KMS-11 (cell line): ENCODE results near the gene GP9.

Source experiments
- H2AFZ ChIP-seq: fragments of 200-600 bp; sonication (generic); 2 replicates; pipeline ENCODE4 v1.6.1; 2016; ENCODE audit warnings: antibody characterized with exemption, mixed run types, low read depth
- H3K27ac ChIP-seq: fragments of 200-600 bp; sonication (generic); 2 replicates; pipeline ENCODE4 v1.6.1; 2016; ENCODE audit warnings: mild to moderate bottlenecking, mixed run types
- H3K27me3 ChIP-seq: fragments of 200-600 bp; sonication (generic); 2 replicates; pipeline ENCODE4 v1.6.1; 2017; ENCODE audit warnings: mild to moderate bottlenecking, low read depth, mixed run types, moderate library complexity; ENCODE audit not compliant: insufficient read depth
- H3K36me3 ChIP-seq: fragments of 200-600 bp; sonication (generic); 2 replicates; pipeline ENCODE4 v1.6.1; 2017; ENCODE audit warnings: mild to moderate bottlenecking, mixed run types; ENCODE audit not compliant: insufficient read depth
- H3K4me1 ChIP-seq: fragments of 200-600 bp; sonication (generic); 2 replicates; pipeline ENCODE4 v1.6.1; 2016; ENCODE audit warnings: mild to moderate bottlenecking, low read depth, mixed run types; ENCODE audit not compliant: poor library complexity, severe bottlenecking
- H3K4me2 ChIP-seq: fragments of 200-600 bp; sonication (generic); 2 replicates; pipeline ENCODE4 v1.7.0; 2016; ENCODE audit warnings: mild to moderate bottlenecking, mixed run types
- H3K4me3 ChIP-seq: fragments of 200-600 bp; sonication (generic); IDR thresholded peaks from 2 replicates; pipeline ENCODE4 v1.6.1; 2017; ENCODE audit warnings: low read depth, low read length, mixed read lengths; ENCODE audit not compliant: insufficient read depth
- H3K79me2 ChIP-seq: fragments of 200-600 bp; sonication (generic); 2 replicates; pipeline ENCODE4 v1.6.1; 2016; ENCODE audit warnings: low read depth, mixed run types; ENCODE audit not compliant: insufficient read depth
- H3K9ac ChIP-seq: fragments of 200-600 bp; sonication (generic); 2 replicates; pipeline ENCODE4 v1.6.1; 2016; ENCODE audit warnings: mild to moderate bottlenecking, mixed run types
- H4K20me1 ChIP-seq: fragments of 200-600 bp; sonication (generic); 2 replicates; pipeline ENCODE4 v1.6.1; 2016; ENCODE audit warnings: mild to moderate bottlenecking, mixed run types; ENCODE audit not compliant: insufficient read depth
- TF ChIP-seq, protein P1 (sequence below): fragments of 200-600 bp; sonication (generic); conservative IDR thresholded peaks from 2 replicates; pipeline ENCODE4 v1.6.1; 2017; ENCODE audit warnings: low read depth, mild to moderate bottlenecking, antibody characterized with exemption, low read length, moderate library complexity, mixed read lengths

GP9 gene

DNA sequence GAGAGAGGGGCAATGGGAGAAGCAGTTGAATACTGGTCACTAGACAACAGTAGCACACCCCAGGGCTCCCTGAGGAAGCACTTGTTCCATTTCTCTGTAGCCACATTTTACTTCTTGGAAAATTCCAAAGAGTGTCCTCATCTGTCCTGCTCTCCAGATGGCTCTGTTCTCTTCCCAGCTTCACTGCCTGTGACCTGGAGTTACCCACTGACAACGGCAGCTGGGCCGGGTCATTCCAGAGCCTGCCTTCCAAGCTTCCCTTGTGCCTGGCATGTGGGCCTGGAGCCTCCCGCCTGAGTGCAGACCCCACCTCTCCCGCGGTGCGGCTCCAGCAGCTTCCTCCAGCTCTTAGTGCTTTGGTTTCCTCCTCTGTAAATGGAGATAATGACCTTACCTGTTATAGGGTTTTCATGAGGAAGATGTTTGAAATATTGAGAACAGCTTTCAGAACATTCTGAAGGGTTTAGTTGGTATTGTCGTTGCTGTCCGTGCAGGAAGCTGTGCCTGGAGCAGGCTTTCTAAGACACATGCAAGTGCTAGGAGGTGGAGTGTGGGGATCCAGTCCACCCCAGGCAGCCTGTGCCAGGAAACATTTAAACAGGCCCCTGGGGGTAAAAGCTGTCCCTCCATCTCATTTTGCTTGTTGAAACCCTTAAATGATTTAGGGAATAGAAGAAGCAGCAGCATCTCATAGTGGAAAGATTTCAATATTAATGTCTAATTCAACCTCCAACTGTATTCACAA, 34.7 kb upstream of the GP9 start:
- Histone ChIP-seq H4K20me1 (no peaks in the 10 kb centered on the region), H3K4me2 (peak overlapping the region; percentile 66; the same call in 1 of the 2 replicates), H3K27me3 (no peaks in the 10 kb centered on the region), H3K9ac (no peak overlapping the region), H3K4me1 (peaks cover 6% of the 10 kb centered on the region), H2AFZ (peak overlapping the region; percentile 95; the same call in 1 of the 2 replicates), H3K36me3 (no peaks in the 10 kb centered on the region), H3K79me2 (no peaks in the 10 kb centered on the region), H3K27ac (no peak overlapping the region), H3K4me3 (no peak overlapping the region)
- TF ChIP-seq, protein P1, sequence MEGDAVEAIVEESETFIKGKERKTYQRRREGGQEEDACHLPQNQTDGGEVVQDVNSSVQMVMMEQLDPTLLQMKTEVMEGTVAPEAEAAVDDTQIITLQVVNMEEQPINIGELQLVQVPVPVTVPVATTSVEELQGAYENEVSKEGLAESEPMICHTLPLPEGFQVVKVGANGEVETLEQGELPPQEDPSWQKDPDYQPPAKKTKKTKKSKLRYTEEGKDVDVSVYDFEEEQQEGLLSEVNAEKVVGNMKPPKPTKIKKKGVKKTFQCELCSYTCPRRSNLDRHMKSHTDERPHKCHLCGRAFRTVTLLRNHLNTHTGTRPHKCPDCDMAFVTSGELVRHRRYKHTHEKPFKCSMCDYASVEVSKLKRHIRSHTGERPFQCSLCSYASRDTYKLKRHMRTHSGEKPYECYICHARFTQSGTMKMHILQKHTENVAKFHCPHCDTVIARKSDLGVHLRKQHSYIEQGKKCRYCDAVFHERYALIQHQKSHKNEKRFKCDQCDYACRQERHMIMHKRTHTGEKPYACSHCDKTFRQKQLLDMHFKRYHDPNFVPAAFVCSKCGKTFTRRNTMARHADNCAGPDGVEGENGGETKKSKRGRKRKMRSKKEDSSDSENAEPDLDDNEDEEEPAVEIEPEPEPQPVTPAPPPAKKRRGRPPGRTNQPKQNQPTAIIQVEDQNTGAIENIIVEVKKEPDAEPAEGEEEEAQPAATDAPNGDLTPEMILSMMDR = no peak

DNA sequence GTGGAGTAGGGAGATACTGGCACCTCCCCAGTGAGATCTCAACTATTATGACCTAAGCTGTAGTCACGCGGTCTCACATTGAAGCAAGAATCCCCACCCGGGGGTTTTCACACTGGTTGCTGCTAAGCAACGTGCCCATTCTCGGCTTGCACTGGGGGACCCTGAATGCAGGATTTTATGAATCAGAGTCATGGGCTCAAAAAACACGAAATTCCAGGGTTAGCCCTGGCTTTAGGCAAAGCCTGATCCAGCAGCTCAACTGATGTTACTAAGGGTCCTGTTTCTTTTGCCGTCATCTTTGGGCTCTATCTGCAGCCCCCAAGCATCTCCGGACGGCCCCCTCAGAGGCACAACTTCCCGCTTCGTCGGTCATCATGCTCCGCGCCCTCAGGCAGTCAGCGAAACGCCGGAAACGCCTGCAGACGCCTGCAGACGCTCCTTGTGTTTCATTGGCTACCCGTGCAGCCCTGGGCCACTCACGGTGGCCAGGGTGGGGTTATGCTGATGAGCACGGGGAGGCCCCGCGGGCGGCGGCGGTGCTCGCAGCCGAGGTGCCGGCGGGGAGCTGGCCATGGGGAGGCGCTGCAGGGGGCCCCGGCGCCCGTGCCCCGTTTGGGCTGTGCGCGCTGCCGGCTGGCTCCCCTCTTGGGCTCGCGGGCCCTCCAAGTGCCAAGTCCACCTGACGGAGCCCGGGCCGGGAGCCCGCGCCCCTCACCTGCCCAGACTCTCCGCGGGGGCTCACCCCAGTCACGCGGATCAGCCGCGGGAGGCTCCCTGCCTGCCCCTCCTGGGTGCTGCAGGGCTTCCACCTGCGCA, 33.6 kb upstream of the GP9 start:
- H3K4me2 ChIP-seq = peak overlapping the region; percentile 66
- H3K36me3 ChIP-seq = no peaks in the 10 kb centered on the region
- TF ChIP-seq, protein P1 = peak; percentile 61
- peak overlapping the region; percentile 95 for H2AFZ ChIP-seq
- no peak overlapping the region for H3K27ac ChIP-seq
- no peaks in the 10 kb centered on the region for H3K27me3 ChIP-seq
- no peaks in the 10 kb centered on the region for H4K20me1 ChIP-seq
- H3K79me2 ChIP-seq = no peaks in the 10 kb centered on the region
- peaks cover 6% of the 10 kb centered on the region for H3K4me1 ChIP-seq
- peak overlapping the region; percentile 37; the same call in 1 of the 2 replicates for H3K9ac ChIP-seq
- peak overlapping the region; percentile 93 for H3K4me3 ChIP-seq

DNA sequence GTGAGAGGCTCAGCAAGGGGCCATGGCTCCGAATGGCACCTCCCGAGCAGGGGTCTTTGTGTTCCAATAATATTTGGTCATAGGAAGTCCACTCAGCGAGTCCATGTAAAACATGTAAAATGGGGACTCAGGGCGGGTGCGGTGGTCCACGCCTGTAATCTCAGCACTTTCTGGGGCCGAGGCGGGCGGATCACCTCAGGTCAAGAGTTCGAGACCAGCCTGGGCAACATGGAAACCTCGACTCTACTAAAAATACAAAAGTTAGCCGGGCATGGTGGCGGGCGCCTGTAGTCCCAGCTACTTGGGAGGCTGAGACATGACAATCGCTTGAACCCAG, 33.1 kb upstream of the GP9 start:
- H3K4me1 ChIP-seq = peaks cover 6% of the 10 kb centered on the region
- peak overlapping the region; percentile 95 for H2AFZ ChIP-seq
- no peaks in the 10 kb centered on the region for H3K27me3 ChIP-seq
- TF ChIP-seq, protein P1 = peak; percentile 39
- H3K9ac ChIP-seq = peak overlapping the region; percentile 37; the same call in 1 of the 2 replicates
- no peak overlapping the region for H3K27ac ChIP-seq
- H3K36me3 ChIP-seq = no peaks in the 10 kb centered on the region
- peak overlapping the region; percentile 31; the same call in 1 of the 2 replicates for H3K4me2 ChIP-seq
- peak overlapping the region; percentile 82 for H3K4me3 ChIP-seq
- no peaks in the 10 kb centered on the region for H3K79me2 ChIP-seq
- H4K20me1 ChIP-seq = no peaks in the 10 kb centered on the region

DNA sequence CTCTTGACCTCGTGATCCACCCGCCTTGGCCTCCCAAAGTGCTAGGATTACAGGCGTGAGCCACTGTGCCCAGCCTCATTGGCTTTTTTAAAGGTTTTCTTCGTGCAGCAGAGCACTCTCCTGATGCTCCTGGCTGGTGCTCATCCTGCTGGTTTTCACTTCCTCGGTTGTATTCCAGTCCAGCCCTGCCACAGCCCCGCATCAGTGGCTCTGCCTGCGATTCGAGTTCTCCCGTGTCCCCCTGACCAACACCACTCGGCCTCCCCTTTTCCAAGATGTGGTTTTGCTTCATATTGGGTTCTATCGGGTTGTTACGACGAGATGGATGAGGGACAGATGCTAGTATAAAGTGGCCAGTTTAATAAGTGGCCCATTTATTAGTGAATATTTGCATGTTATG, 31.7 kb upstream of the GP9 start:
- Histone ChIP-seq H3K9ac (no peak overlapping the region), H2AFZ (no peak overlapping the region), H3K4me3 (no peak overlapping the region), H3K79me2 (no peaks in the 10 kb centered on the region), H4K20me1 (no peaks in the 10 kb centered on the region), H3K27ac (no peak overlapping the region), H3K27me3 (no peaks in the 10 kb centered on the region), H3K36me3 (no peaks in the 10 kb centered on the region), H3K4me1 (peaks cover 6% of the 10 kb centered on the region), H3K4me2 (no peak overlapping the region)
- TF ChIP-seq, protein P1 = no peak
